HEK293 (cell line): ENCODE data around the gene UST.

Experiments used
- CTCF ChIA-PET: fragments of 350-600 bp; formaldehyde crosslinking; extraction: SDS; loops from one replicate; lab custom pipeline; 2021; ENCODE audit warnings: antibody characterized with exemption; lab: Yijun Ruan, JAX
- POLR2A ChIA-PET: fragments of 300-600 bp; formaldehyde crosslinking; extraction: SDS; loops from one replicate; lab custom pipeline; 2020; ENCODE audit warnings: antibody characterized with exemption, inconsistent platforms; lab: Yijun Ruan, JAX
- H3K27ac ChIP-seq: fragments of 200-500 bp; sonication (Bioruptor generic); 2 replicates; pipeline ENCODE4 v1.5.1; 2014; ENCODE audit warnings: low read depth, low read length, control low read depth, inconsistent platforms; ENCODE audit errors: extremely low read depth
- H3K36me3 ChIP-seq, 2 experiments: fragments of 200-500 bp in 1 of 2; sonication (Bioruptor generic) in 1 of 2; 1 replicate in 1 of 2; 2 replicates in 1 of 2; pipeline ENCODE4 v1.5.1; 2014 to 2017; ENCODE audit warnings: inconsistent platforms in 2 of 2, low read length in 2 of 2; ENCODE audit not compliant: control insufficient read depth in 2 of 2, insufficient read depth in 1 of 2
- H3K4me1 ChIP-seq: fragments of 200-500 bp; sonication (Bioruptor generic); 2 replicates; pipeline ENCODE4 v1.5.1; 2014; ENCODE audit warnings: mild to moderate bottlenecking, low read length, inconsistent platforms; ENCODE audit not compliant: control insufficient read depth, insufficient read depth
- H3K4me3 ChIP-seq: 2 replicates; pipeline ENCODE4 v1.5.1; 2011; ENCODE audit warnings: low read depth, mild to moderate bottlenecking, control low read depth, low read length, moderate library complexity
- H3K9me3 ChIP-seq: fragments of 200-500 bp; sonication (Bioruptor generic); 2 replicates; pipeline ENCODE4 v1.5.1; 2014; ENCODE audit warnings: low read depth, low read length, inconsistent platforms; ENCODE audit not compliant: control insufficient read depth, insufficient read depth
- PRDM6 ChIP-seq: fragments of 450-650 bp; formaldehyde crosslinking; IDR thresholded peaks from 2 replicates; pipeline ENCODE4 v1.5.1; 2017; ENCODE audit warnings: missing biosample characterization, missing genetic modification characterization
- TRIM28 ChIP-seq: IDR thresholded peaks from 2 replicates; pipeline ENCODE4 v1.6.1; 2011; ENCODE audit warnings: low read length, control low read depth, borderline replicate concordance
- YY2 ChIP-seq: fragments of 450-650 bp; formaldehyde crosslinking; IDR thresholded peaks from 2 replicates; pipeline ENCODE4 v1.5.1; 2016; ENCODE audit warnings: missing biosample characterization, missing genetic modification characterization
- ZBTB20 ChIP-seq: fragments of 450-650 bp; formaldehyde crosslinking; IDR thresholded peaks from 2 replicates; pipeline ENCODE4 v1.5.1; 2016; ENCODE audit warnings: missing biosample characterization, missing genetic modification characterization
- ZBTB48 ChIP-seq: fragments of 450-650 bp; formaldehyde crosslinking; IDR thresholded peaks from 2 replicates; pipeline ENCODE4 v1.5.1; 2016; ENCODE audit warnings: missing biosample characterization, missing genetic modification characterization
- ZFP37 ChIP-seq: fragments of 450-650 bp; formaldehyde crosslinking; IDR thresholded peaks from 2 replicates; pipeline ENCODE4 v1.5.1; 2016; ENCODE audit warnings: missing biosample characterization, missing genetic modification characterization
- ZNF155 ChIP-seq: fragments of 450-650 bp; formaldehyde crosslinking; IDR thresholded peaks from 2 replicates; pipeline ENCODE4 v1.5.1; 2016; ENCODE audit warnings: missing biosample characterization, missing genetic modification characterization
- ZNF157 ChIP-seq: fragments of 450-650 bp; formaldehyde crosslinking; IDR thresholded peaks from 2 replicates; pipeline ENCODE4 v1.5.1; 2016; ENCODE audit warnings: missing biosample characterization, missing genetic modification characterization
- ZNF214 ChIP-seq: fragments of 450-650 bp; formaldehyde crosslinking; IDR thresholded peaks from 2 replicates; pipeline ENCODE4 v1.5.1; 2017; ENCODE audit warnings: missing biosample characterization, mild to moderate bottlenecking, missing genetic modification characterization, borderline replicate concordance
- ZNF449 ChIP-seq: fragments of 450-650 bp; formaldehyde crosslinking; IDR thresholded peaks from 2 replicates; pipeline ENCODE4 v1.5.1; 2017; ENCODE audit warnings: missing biosample characterization, mild to moderate bottlenecking, missing genetic modification characterization, moderate library complexity
- ZNF610 ChIP-seq: fragments of 450-650 bp; formaldehyde crosslinking; IDR thresholded peaks from 2 replicates; pipeline ENCODE4 v1.5.1; 2016; ENCODE audit warnings: missing biosample characterization, missing genetic modification characterization, borderline replicate concordance
- ZNF701 ChIP-seq: fragments of 450-650 bp; formaldehyde crosslinking; IDR thresholded peaks from 2 replicates; pipeline ENCODE4 v1.5.1; 2016; ENCODE audit warnings: missing biosample characterization, missing genetic modification characterization
- ZNF777 ChIP-seq: fragments of 450-650 bp; formaldehyde crosslinking; IDR thresholded peaks from 2 replicates; pipeline ENCODE4 v1.5.1; 2017; ENCODE audit warnings: missing biosample characterization, missing genetic modification characterization, borderline replicate concordance
- ZNF785 ChIP-seq: fragments of 450-650 bp; formaldehyde crosslinking; IDR thresholded peaks from 2 replicates; pipeline ENCODE4 v1.5.1; 2016; ENCODE audit warnings: missing biosample characterization, missing genetic modification characterization
- ZNF792 ChIP-seq: fragments of 450-650 bp; formaldehyde crosslinking; IDR thresholded peaks from 2 replicates; pipeline ENCODE4 v1.5.1; 2016; ENCODE audit warnings: missing biosample characterization, missing genetic modification characterization
- ZXDB ChIP-seq: fragments of 450-650 bp; formaldehyde crosslinking; IDR thresholded peaks from 2 replicates; pipeline ENCODE4 v1.5.1; 2016; ENCODE audit warnings: missing biosample characterization, missing genetic modification characterization
- TF ChIP-seq, protein P1 (sequence below): fragments of 450-650 bp; formaldehyde crosslinking; IDR thresholded peaks from 2 replicates; pipeline ENCODE4 v1.5.1; 2016; ENCODE audit warnings: missing biosample characterization, missing genetic modification characterization
- TF ChIP-seq, protein P2 (sequence below): fragments of 450-650 bp; formaldehyde crosslinking; IDR thresholded peaks from 2 replicates; pipeline ENCODE4 v1.5.1; 2016; ENCODE audit warnings: missing biosample characterization, missing genetic modification characterization
- TF ChIP-seq, protein P3 (sequence below): fragments of 450-650 bp; formaldehyde crosslinking; IDR thresholded peaks from 2 replicates; pipeline ENCODE4 v1.5.1; 2016; ENCODE audit warnings: missing biosample characterization, missing genetic modification characterization

UST gene

DNA sequence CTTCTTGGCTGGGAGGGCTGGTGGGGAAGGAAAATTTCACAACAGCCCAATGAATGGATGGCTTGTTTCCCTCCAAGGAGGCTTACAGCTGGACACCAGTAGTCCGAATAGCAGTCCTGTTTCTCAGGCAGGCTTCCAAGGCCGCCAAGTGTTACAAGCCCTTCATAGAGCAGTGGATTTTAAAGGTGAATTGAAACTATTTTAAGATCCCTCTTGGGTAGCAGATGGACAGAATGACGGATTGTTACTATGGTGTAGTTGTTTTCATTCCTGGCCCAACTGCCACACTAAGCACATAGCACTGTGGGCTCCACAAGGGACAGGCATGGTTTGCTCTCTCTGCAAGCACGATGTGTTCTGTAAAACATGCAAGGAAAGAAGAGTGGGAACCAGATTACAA is 367.3 kb downstream of the UST start (continued):
- TF ChIP-seq ZNF214 (no peak), ZNF157 (no peak)

DNA sequence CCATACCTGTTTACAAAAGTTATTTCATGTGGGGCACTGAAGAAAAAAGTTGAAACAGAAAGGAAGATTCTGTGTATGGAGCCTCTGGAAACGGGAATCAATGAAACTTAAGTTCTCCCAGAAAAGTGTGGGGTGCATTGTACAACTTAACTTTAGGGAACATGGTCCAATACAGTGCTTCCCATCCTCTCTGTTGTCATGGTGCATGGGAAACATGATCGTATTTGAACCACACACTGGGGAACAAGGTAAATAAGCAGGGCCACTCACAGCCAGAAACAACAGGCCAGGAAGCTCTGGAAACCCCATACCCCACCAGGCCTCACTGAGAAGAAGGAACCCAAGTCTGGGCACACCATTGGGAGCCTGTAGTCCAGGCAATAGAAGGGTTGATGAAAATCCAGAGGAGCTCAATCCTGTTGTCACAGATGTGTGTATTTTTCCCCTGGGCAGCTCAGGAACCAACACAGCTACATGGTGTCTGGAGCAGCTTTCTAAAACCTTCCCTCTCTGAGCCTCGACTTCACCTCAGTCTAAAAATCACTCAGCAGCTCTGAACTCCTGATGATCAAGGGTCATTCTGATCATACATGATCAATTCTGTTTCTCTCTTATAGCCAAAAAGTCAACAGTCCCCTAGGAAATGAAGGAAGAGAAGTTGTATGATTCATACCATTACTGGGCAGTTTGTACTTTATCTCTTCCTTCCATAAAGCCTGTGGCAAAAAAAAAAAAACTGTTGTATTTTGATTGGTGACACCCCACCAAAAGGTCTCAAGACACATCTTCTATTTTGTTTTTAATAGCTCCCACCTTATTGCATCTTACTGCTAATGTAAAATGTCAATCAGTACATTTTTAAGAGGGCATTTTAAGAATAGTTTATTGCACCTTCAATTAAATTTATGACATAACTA is 372.2 kb downstream of the UST start:
- no peak overlapping the region for H3K27ac ChIP-seq
- TF ChIP-seq ZNF777 (no peak), ZXDB (tag by site-specific recombination) (no peak), ZBTB48 (tag by site-specific recombination) (no peak), YY2 (tag by site-specific recombination) (no peak), ZNF785 (tag by site-specific recombination) (no peak), ZBTB20 (no peak), ZNF449 (no peak), ZNF155 (tag by site-specific recombination) (no peak), ZNF792 (no peak)
- TF ChIP-seq, protein P1, sequence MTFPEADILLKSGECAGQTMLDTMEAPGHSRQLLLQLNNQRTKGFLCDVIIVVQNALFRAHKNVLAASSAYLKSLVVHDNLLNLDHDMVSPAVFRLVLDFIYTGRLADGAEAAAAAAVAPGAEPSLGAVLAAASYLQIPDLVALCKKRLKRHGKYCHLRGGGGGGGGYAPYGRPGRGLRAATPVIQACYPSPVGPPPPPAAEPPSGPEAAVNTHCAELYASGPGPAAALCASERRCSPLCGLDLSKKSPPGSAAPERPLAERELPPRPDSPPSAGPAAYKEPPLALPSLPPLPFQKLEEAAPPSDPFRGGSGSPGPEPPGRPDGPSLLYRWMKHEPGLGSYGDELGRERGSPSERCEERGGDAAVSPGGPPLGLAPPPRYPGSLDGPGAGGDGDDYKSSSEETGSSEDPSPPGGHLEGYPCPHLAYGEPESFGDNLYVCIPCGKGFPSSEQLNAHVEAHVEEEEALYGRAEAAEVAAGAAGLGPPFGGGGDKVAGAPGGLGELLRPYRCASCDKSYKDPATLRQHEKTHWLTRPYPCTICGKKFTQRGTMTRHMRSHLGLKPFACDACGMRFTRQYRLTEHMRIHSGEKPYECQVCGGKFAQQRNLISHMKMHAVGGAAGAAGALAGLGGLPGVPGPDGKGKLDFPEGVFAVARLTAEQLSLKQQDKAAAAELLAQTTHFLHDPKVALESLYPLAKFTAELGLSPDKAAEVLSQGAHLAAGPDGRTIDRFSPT (tag by site-specific recombination), result no peak
- TF ChIP-seq, protein P2, sequence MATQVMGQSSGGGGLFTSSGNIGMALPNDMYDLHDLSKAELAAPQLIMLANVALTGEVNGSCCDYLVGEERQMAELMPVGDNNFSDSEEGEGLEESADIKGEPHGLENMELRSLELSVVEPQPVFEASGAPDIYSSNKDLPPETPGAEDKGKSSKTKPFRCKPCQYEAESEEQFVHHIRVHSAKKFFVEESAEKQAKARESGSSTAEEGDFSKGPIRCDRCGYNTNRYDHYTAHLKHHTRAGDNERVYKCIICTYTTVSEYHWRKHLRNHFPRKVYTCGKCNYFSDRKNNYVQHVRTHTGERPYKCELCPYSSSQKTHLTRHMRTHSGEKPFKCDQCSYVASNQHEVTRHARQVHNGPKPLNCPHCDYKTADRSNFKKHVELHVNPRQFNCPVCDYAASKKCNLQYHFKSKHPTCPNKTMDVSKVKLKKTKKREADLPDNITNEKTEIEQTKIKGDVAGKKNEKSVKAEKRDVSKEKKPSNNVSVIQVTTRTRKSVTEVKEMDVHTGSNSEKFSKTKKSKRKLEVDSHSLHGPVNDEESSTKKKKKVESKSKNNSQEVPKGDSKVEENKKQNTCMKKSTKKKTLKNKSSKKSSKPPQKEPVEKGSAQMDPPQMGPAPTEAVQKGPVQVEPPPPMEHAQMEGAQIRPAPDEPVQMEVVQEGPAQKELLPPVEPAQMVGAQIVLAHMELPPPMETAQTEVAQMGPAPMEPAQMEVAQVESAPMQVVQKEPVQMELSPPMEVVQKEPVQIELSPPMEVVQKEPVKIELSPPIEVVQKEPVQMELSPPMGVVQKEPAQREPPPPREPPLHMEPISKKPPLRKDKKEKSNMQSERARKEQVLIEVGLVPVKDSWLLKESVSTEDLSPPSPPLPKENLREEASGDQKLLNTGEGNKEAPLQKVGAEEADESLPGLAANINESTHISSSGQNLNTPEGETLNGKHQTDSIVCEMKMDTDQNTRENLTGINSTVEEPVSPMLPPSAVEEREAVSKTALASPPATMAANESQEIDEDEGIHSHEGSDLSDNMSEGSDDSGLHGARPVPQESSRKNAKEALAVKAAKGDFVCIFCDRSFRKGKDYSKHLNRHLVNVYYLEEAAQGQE (tag by site-specific recombination), result no peak
- TF ChIP-seq, all 188 proteins: peak for 0

DNA sequence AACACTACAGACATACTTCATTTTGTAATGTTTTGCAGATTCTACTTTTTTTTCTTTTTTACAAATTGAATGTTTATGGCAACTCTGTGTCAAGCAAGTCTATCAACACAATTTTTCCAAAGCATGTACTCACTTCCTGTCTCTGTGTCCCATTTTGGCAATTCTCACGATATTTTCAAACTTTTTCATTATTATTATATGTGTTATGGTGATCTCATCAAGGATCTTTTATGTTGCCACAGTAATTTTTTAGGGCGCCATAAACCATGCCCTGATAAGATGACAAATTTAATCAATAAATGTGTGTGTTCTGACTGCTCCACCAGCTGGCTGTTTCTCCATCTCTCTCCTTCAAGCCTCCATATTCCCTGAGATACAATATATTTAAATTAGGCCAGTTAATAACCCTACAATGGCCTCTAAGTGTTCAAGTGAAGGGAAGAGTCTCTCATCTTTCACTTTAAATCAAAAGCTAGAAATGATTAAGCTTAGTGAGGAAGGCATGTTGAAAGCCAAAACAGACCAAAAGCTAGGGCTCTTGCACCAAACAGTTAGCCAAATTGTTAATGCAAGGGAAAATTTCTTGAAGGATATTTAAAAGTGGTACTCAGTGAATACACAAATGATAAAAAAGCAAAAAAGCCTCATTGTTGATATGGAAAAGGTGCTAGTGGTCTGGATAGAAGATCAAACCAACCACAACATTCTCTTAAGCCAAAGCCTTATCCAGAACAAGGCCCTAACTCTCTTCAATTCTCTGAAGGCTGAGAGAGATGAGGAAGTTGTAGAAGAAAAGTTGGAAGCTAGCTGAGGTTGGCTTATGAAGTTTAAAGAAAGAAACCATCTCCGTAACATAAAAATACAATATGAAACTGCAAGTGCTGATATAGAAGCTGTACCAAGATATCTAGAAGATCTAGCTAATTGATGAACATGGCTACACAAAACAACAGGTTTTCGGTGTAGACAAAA is 376.3 kb downstream of the UST start:
- H3K27ac ChIP-seq, result no peak overlapping the region
- H3K9me3 ChIP-seq, result no peaks in the 10 kb centered on the region
- ChIA-PET CTCF (interaction anchor here (0.6 to 1.1 kb wide), 2 partner anchors 46 to 95 kb away, joined by 3 read pairs; no protein-coding TSS in a partner anchor), POLR2A (no interaction called here)
- H3K36me3 ChIP-seq, result no peaks in the 10 kb centered on the region
- no peak overlapping the region for H3K4me3 ChIP-seq
- H3K4me1 ChIP-seq, result no peaks in the 10 kb centered on the region
- TF ChIP-seq ZNF610 (tag by site-specific recombination) (no peak), ZNF701 (tag by site-specific recombination) (no peak), ZFP37 (tag by site-specific recombination) (no peak), TRIM28 (no peak), PRDM6 (tag by site-specific recombination) (no peak)
- TF ChIP-seq, protein P3, sequence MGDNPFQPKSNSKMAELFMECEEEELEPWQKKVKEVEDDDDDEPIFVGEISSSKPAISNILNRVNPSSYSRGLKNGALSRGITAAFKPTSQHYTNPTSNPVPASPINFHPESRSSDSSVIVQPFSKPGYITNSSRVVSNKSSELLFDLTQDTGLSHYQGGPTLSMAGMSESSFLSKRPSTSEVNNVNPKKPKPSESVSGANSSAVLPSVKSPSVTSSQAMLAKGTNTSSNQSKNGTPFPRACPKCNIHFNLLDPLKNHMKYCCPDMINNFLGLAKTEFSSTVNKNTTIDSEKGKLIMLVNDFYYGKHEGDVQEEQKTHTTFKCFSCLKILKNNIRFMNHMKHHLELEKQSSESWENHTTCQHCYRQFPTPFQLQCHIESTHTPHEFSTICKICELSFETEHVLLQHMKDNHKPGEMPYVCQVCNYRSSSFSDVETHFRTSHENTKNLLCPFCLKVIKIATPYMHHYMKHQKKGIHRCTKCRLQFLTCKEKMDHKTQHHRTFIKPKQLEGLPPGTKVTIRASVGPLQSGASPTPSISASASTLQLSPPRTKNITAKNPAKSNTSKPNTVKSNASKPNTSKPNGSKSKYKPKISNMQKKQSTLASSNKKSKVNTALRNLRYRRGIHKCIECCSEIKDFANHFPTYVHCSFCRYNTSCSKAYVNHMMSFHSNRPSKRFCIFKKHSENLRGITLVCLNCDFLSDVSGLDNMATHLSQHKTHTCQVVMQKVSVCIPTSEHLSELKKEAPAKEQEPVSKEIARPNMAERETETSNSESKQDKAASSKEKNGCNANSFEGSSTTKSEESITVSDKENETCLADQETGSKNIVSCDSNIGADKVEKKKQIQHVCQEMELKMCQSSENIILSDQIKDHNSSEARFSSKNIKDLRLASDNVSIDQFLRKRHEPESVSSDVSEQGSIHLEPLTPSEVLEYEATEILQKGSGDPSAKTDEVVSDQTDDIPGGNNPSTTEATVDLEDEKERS (tag by site-specific recombination), result no peak

More for the DNA sequence above, 372.2 kb downstream of the UST start:
- Histone ChIP-seq H3K36me3 (no peaks in the 10 kb centered on the region), H3K4me3 (no peak overlapping the region), H3K9me3 (no peaks in the 10 kb centered on the region), H3K4me1 (no peaks in the 10 kb centered on the region)
- CTCF ChIA-PET, result interaction anchor here (0.6 to 1.1 kb wide), 3 partner anchors 92 to 217 kb away, joined by 3 to 4 read pairs (median 3); no protein-coding TSS in a partner anchor
- POLR2A ChIA-PET, result no interaction called here
